ENCODE data around the gene LGALS4.
"Not testable (repeated sequence)": the region's sequence is repeated elsewhere in the genome, so short reads cannot be mapped to it uniquely, and the experiment has no call there.

Gene LGALS4

GRCh38 chr19:38800577-38801347 is 12.0 kb downstream of the LGALS4 start:
- TF ChIP-seq, protein P1, sequence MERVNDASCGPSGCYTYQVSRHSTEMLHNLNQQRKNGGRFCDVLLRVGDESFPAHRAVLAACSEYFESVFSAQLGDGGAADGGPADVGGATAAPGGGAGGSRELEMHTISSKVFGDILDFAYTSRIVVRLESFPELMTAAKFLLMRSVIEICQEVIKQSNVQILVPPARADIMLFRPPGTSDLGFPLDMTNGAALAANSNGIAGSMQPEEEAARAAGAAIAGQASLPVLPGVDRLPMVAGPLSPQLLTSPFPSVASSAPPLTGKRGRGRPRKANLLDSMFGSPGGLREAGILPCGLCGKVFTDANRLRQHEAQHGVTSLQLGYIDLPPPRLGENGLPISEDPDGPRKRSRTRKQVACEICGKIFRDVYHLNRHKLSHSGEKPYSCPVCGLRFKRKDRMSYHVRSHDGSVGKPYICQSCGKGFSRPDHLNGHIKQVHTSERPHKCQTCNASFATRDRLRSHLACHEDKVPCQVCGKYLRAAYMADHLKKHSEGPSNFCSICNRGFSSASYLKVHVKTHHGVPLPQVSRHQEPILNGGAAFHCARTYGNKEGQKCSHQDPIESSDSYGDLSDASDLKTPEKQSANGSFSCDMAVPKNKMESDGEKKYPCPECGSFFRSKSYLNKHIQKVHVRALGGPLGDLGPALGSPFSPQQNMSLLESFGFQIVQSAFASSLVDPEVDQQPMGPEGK (CRISPR knock-in tag; IDR thresholded peaks at IDR 0.05; ENCODE audit: borderline replicate concordance): no peak
- no peak for TF ChIP-seq ZFP30 (CRISPR knock-in tag; IDR thresholded peaks at IDR 0.05)
- TF ChIP-seq TOX (CRISPR knock-in tag; IDR thresholded peaks at IDR 0.05; ENCODE audit: borderline replicate concordance): no peak
- no peak for TF ChIP-seq ZNF8 (CRISPR knock-in tag; IDR thresholded peaks at IDR 0.05)
- no peak for TF ChIP-seq GLIS3 (CRISPR knock-in tag; IDR thresholded peaks at IDR 0.05)
- TF ChIP-seq ESRRG (CRISPR knock-in tag; IDR thresholded peaks at IDR 0.05): no peak
- no peak for TF ChIP-seq SNAI2 (CRISPR knock-in tag; IDR thresholded peaks at IDR 0.05)
- ATAC-seq: no peak

DNA sequence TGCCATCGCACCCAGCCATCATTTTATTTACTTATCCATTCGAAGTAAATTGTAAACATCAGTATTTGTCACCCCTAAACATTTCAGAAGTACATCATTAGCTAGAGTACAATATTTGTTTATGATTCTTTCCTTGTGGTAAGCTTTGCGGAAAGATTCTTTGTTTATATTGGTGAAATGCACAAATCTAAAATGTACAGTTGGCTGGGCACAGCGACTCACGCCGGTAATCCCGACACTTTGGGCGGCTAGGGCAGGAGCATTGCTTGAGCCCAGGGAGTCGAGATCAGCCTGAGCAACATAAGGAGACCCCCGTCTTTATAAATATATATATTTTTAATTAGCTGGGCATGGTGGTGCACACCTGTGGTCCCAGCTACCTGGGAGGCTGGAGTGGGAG is 13.6 kb downstream of the LGALS4 start:
- ATAC-seq: no peak
- TF ChIP-seq, protein P2, sequence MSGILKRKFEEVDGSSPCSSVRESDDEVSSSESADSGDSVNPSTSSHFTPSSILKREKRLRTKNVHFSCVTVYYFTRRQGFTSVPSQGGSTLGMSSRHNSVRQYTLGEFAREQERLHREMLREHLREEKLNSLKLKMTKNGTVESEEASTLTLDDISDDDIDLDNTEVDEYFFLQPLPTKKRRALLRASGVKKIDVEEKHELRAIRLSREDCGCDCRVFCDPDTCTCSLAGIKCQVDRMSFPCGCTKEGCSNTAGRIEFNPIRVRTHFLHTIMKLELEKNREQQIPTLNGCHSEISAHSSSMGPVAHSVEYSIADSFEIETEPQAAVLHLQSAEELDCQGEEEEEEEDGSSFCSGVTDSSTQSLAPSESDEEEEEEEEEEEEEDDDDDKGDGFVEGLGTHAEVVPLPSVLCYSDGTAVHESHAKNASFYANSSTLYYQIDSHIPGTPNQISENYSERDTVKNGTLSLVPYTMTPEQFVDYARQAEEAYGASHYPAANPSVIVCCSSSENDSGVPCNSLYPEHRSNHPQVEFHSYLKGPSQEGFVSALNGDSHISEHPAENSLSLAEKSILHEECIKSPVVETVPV (CRISPR knock-in tag; IDR thresholded peaks at IDR 0.05): no peak
- TF ChIP-seq ZFP3 (CRISPR knock-in tag; IDR thresholded peaks at IDR 0.05) (no peak), ESRRG (CRISPR knock-in tag; IDR thresholded peaks at IDR 0.05) (no peak), ZC3H10 (CRISPR knock-in tag; IDR thresholded peaks at IDR 0.05) (no peak), TCF4 (CRISPR knock-in tag; IDR thresholded peaks at IDR 0.05; ENCODE audit: borderline replicate concordance) (no peak), CREB5 (CRISPR knock-in tag; IDR thresholded peaks at IDR 0.05; ENCODE audit: low read depth) (no peak), ZNF8 (CRISPR knock-in tag; IDR thresholded peaks at IDR 0.05) (no peak), ARNTL (CRISPR knock-in tag; IDR thresholded peaks at IDR 0.05; ENCODE audit: borderline replicate concordance, low read depth) (no peak), POU6F1 (CRISPR knock-in tag; IDR thresholded peaks at IDR 0.05; ENCODE audit: borderline replicate concordance, low read depth) (no peak), ZNF565 (CRISPR knock-in tag; conservative IDR thresholded peaks at IDR 0.05; ENCODE audit: low read depth) (no peak), PPARA (CRISPR knock-in tag; IDR thresholded peaks at IDR 0.05; ENCODE audit: borderline replicate concordance) (no peak), TOX (CRISPR knock-in tag; IDR thresholded peaks at IDR 0.05; ENCODE audit: borderline replicate concordance) (no peak), GLIS3 (CRISPR knock-in tag; IDR thresholded peaks at IDR 0.05) (no peak), SNAI2 (CRISPR knock-in tag; IDR thresholded peaks at IDR 0.05) (no peak), CSDC2 (CRISPR knock-in tag; IDR thresholded peaks at IDR 0.05) (no peak), ZFP30 (CRISPR knock-in tag; IDR thresholded peaks at IDR 0.05) (no peak), ISL1 (CRISPR knock-in tag; IDR thresholded peaks at IDR 0.05) (no peak)
- TF ChIP-seq, protein P1 (CRISPR knock-in tag; IDR thresholded peaks at IDR 0.05; ENCODE audit: borderline replicate concordance): no peak

DNA sequence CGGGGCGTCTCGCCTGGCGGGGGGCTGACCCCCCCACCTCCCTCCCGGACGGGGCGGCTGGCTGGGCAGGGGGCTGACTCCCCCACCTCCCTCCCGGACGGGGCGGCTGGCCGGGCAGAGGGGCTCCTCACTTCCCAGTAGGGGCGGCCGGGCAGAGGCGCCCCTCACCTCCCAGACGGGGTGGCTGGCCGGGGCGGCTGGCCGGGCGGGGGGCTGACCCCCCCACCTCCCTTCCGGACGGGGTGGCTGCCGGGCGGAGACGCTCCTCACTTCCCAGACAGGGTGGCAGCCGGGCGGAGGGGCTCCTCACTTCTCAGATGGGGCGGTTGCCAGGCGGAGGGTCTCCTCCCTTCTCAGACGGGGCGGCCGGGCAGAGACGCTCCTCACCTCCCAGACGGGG is 15.0 kb downstream of the LGALS4 start:
- ATAC-seq: not testable (repeated sequence)

GRCh38 chr19:38796154-38796553 is 16.6 kb downstream of the LGALS4 start:
- ATAC-seq: no peak
- TF ChIP-seq ISL1 (CRISPR knock-in tag; IDR thresholded peaks at IDR 0.05): no peak
- no peak for TF ChIP-seq CSDC2 (CRISPR knock-in tag; IDR thresholded peaks at IDR 0.05)
- no peak for TF ChIP-seq ESRRG (CRISPR knock-in tag; IDR thresholded peaks at IDR 0.05)
- TF ChIP-seq, protein P3, sequence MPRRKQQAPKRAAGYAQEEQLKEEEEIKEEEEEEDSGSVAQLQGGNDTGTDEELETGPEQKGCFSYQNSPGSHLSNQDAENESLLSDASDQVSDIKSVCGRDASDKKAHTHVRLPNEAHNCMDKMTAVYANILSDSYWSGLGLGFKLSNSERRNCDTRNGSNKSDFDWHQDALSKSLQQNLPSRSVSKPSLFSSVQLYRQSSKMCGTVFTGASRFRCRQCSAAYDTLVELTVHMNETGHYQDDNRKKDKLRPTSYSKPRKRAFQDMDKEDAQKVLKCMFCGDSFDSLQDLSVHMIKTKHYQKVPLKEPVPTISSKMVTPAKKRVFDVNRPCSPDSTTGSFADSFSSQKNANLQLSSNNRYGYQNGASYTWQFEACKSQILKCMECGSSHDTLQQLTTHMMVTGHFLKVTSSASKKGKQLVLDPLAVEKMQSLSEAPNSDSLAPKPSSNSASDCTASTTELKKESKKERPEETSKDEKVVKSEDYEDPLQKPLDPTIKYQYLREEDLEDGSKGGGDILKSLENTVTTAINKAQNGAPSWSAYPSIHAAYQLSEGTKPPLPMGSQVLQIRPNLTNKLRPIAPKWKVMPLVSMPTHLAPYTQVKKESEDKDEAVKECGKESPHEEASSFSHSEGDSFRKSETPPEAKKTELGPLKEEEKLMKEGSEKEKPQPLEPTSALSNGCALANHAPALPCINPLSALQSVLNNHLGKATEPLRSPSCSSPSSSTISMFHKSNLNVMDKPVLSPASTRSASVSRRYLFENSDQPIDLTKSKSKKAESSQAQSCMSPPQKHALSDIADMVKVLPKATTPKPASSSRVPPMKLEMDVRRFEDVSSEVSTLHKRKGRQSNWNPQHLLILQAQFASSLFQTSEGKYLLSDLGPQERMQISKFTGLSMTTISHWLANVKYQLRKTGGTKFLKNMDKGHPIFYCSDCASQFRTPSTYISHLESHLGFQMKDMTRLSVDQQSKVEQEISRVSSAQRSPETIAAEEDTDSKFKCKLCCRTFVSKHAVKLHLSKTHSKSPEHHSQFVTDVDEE (CRISPR knock-in tag; IDR thresholded peaks at IDR 0.05): no peak
- TF ChIP-seq BACH2 (CRISPR knock-in tag; IDR thresholded peaks at IDR 0.05; ENCODE audit: borderline replicate concordance): no peak
- TF ChIP-seq ZNF565 (CRISPR knock-in tag; conservative IDR thresholded peaks at IDR 0.05; ENCODE audit: low read depth): no peak
- no peak for TF ChIP-seq POU6F1 (CRISPR knock-in tag; IDR thresholded peaks at IDR 0.05; ENCODE audit: borderline replicate concordance, low read depth)
- TF ChIP-seq, protein P2 (CRISPR knock-in tag; IDR thresholded peaks at IDR 0.05): no peak

Measured in SK-N-SH treated with all-trans-retinoic acid at 6 μM for 48 hours (cell line).